GM23338 (cell line): ENCODE measurements around the gene RNF217. TPM values are rescaled to one million over a fixed set of nuclear protein-coding genes. Genes with fewer than 3 reads are reported as not detected.

Source experiments
- ATAC-seq: fragments of 200-7000 bp; cut with Tn5 transposase; 3 replicates; pipeline ENCODE4 v1.9.1; 2020
- DNase-seq: peaks from one replicate; pipeline ENCODE4 v3.0.0-alpha.2; 2015; ENCODE audit warnings: low spot score
- H2AFZ ChIP-seq: fragments of 200-600 bp; sonication (generic); 2 replicates; pipeline ENCODE4 v1.8.0; 2016; ENCODE audit warnings: antibody characterized with exemption, mild to moderate bottlenecking, moderate library complexity
- H3F3A ChIP-seq: fragments of 200-600 bp; sonication (generic); replicated peaks from 2 replicates; pipeline ENCODE4 v1.8.0; 2017; ENCODE audit warnings: antibody characterized with exemption, mixed run types, low read depth
- H3K27ac ChIP-seq: fragments of 200-600 bp; sonication (generic); 2 replicates; pipeline ENCODE4 v1.6.1; 2016; ENCODE audit warnings: low read depth
- H3K27me3 ChIP-seq: fragments of 200-600 bp; sonication (generic); 2 replicates; pipeline ENCODE4 v1.8.0; 2016; ENCODE audit warnings: mild to moderate bottlenecking, mixed run types, moderate library complexity; ENCODE audit not compliant: insufficient read depth
- H3K36me3 ChIP-seq: fragments of 200-600 bp; sonication (generic); 2 replicates; pipeline ENCODE4 v1.8.0; 2016; ENCODE audit warnings: mild to moderate bottlenecking; ENCODE audit not compliant: insufficient read depth
- H3K4me1 ChIP-seq: fragments of 200-600 bp; sonication (generic); 2 replicates; pipeline ENCODE4 v1.8.0; 2016; ENCODE audit warnings: mild to moderate bottlenecking, moderate library complexity; ENCODE audit not compliant: insufficient read depth
- H3K4me2 ChIP-seq: fragments of 200-600 bp; sonication (generic); 2 replicates; pipeline ENCODE4 v1.7.1; 2017; ENCODE audit warnings: mixed run types
- H3K4me3 ChIP-seq: fragments of 200-600 bp; sonication (generic); 2 replicates; pipeline ENCODE4 v1.6.1; 2016; ENCODE audit warnings: mixed run types
- H3K79me2 ChIP-seq: fragments of 200-600 bp; sonication (generic); replicated peaks from 2 replicates; pipeline ENCODE4 v1.8.0; 2017; ENCODE audit warnings: mild to moderate bottlenecking; ENCODE audit not compliant: insufficient read depth
- H3K9me2 ChIP-seq: fragments of 200-600 bp; sonication (generic); 2 replicates; pipeline ENCODE4 v1.8.0; 2017; ENCODE audit not compliant: insufficient read depth
- H4K20me1 ChIP-seq: fragments of 200-600 bp; sonication (generic); replicated peaks from 2 replicates; pipeline ENCODE4 v1.8.0; 2017; ENCODE audit warnings: mild to moderate bottlenecking; ENCODE audit not compliant: insufficient read depth
- H3K27ac Mint-ChIP-seq: 2 replicates; pipeline ENCODE4 v1.8.0; 2020; ENCODE audit warnings: inconsistent platforms, mild to moderate bottlenecking, moderate library complexity, mixed read lengths
- H3K27me3 Mint-ChIP-seq: 3 replicates; pipeline ENCODE4 v1.8.0; 2022; ENCODE audit warnings: low read depth, mild to moderate bottlenecking, moderate library complexity, mixed read lengths, inconsistent platforms; ENCODE audit not compliant: insufficient read depth, poor library complexity
- H3K36me3 Mint-ChIP-seq: 3 replicates; pipeline ENCODE4 v1.8.0; 2021; ENCODE audit warnings: low read depth, mild to moderate bottlenecking, inconsistent platforms, moderate library complexity, mixed read lengths
- H3K4me1 Mint-ChIP-seq: 3 replicates; pipeline ENCODE4 v1.8.0; 2020; ENCODE audit warnings: mild to moderate bottlenecking, inconsistent platforms, mixed read lengths
- H3K4me3 Mint-ChIP-seq: 3 replicates; pipeline ENCODE4 v1.8.0; 2021; ENCODE audit warnings: moderate library complexity, mild to moderate bottlenecking, inconsistent platforms, mixed read lengths
- H3K9me3 Mint-ChIP-seq: 3 replicates; pipeline ENCODE4 v1.8.0; 2020; ENCODE audit warnings: moderate library complexity, mild to moderate bottlenecking, inconsistent platforms, mixed read lengths
- CREB1 ChIP-seq: fragments of 250-450 bp; sonication (Bioruptor Pico); IDR thresholded peaks from 2 replicates; pipeline ENCODE4 v1.5.0; 2020; ENCODE audit warnings: low read depth, mild to moderate bottlenecking, moderate library complexity
- EZH2 ChIP-seq: fragments of 200-600 bp; sonication (generic); IDR thresholded peaks from one replicate; pipeline ENCODE4 v1.8.0; 2017; ENCODE audit warnings: antibody characterized with exemption, mild to moderate bottlenecking, low read depth; ENCODE audit not compliant: unreplicated experiment
- EZH2phosphoT487 ChIP-seq: fragments of 200-600 bp; sonication (generic); IDR thresholded peaks from one replicate; pipeline ENCODE4 v1.8.1; 2018; ENCODE audit warnings: antibody characterized with exemption; ENCODE audit not compliant: unreplicated experiment
- JUNB ChIP-seq: IDR thresholded peaks from one replicate; pipeline ENCODE4 v1.6.1; 2016; ENCODE audit warnings: antibody characterized with exemption; ENCODE audit not compliant: unreplicated experiment
- NANOG ChIP-seq: IDR thresholded peaks from 2 replicates; pipeline ENCODE4 v1.6.1; 2016; ENCODE audit warnings: antibody characterized with exemption, borderline replicate concordance
- POLR2AphosphoS5 ChIP-seq: IDR thresholded peaks from 2 replicates; pipeline ENCODE4 v1.6.1; 2016; ENCODE audit warnings: antibody characterized with exemption, low read depth
- STAT1 ChIP-seq: IDR thresholded peaks from one replicate; pipeline ENCODE4 v1.6.1; 2016; ENCODE audit warnings: antibody characterized with exemption; ENCODE audit not compliant: unreplicated experiment
- ZNF114 ChIP-seq: fragments of 250-450 bp; sonication (Bioruptor Pico); IDR thresholded peaks from 2 replicates; pipeline ENCODE4 v1.5.0; 2020; ENCODE audit warnings: mild to moderate bottlenecking, moderate library complexity
- polyA plus RNA-seq: library from polyadenylated mRNA; unstranded; fragments of >200 nt; fragmentation: Nextera tagmentation; extraction: Ambion mirVana; gene quantifications from 2 replicates; pipeline ENCODE4 v1.2.1, GENCODE V29; 2016
- total RNA-seq: library from RNA; depleted of rRNA; stranded (reverse); fragments of >200 nt; shearing (Covaris generic); gene quantifications from 2 replicates; pipeline ENCODE4 v1.2.3, GENCODE V29; 2014
- TF ChIP-seq, protein P1 (sequence below): fragments of 250-450 bp; sonication (Bioruptor Pico); IDR thresholded peaks from 2 replicates; pipeline ENCODE4 v1.5.0; 2020; ENCODE audit warnings: mild to moderate bottlenecking, moderate library complexity
- TF ChIP-seq, protein P2 (sequence below), 2 experiments: fragments of 200-600 bp in 1 of 2; sonication (generic) in 1 of 2; conservative IDR thresholded peaks; 2 replicates each; pipeline versions ENCODE4 v1.5.1 to v1.6.1; 2016 to 2017; ENCODE audit warnings: antibody characterized with exemption in 2 of 2, low read depth in 2 of 2, mild to moderate bottlenecking in 2 of 2, moderate library complexity in 1 of 2
- TF ChIP-seq, protein P3 (sequence below): IDR thresholded peaks from 2 replicates; pipeline ENCODE4 v1.6.1; 2016; ENCODE audit warnings: antibody characterized with exemption
- TF ChIP-seq, protein P4 (sequence below): IDR thresholded peaks from one replicate; pipeline ENCODE4 v1.6.1; 2018; ENCODE audit warnings: antibody characterized with exemption; ENCODE audit not compliant: unreplicated experiment

The RNF217 gene
- total and polyA plus RNA-seq, 2 experiments from 2014 or later = 1.7 to 6.2 TPM

DNA sequence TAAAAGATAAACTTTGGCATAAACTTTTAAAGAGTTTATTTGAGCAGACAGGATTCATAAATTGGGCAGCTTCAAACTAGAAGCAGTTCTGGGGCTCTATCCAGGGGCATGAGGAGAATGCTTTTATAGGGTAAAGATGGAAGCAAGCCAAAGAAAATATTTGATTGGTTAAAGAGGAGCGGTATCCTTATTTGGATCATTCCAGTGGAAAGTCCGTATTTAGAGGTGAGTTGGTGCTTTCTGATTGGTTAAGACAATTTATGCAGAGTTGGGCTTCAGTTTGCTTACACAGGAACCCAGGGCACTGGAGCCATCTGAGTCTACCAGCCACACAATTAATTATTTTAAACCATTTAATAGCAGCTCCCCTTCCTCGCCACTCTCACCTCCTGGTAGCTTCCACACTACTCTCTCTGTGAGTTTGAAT lies 37.9 kb upstream of the RNF217 start:
- Histone ChIP-seq H3K4me1 (no peaks in the 10 kb centered on the region), H3K27ac (no peak overlapping the region), H3K36me3 (no peaks in the 10 kb centered on the region), H3K9me2 (0 out of 2 replicates have a peak, but pooled peaks cover 3% of the 10 kb centered on the region), H4K20me1 (no peaks in the 10 kb centered on the region), H3K27me3 (no peaks in the 10 kb centered on the region), H3K4me2 (no peak overlapping the region), H3K79me2 (no peaks in the 10 kb centered on the region), H3F3A (no peaks in the 10 kb centered on the region), H2AFZ (no peak overlapping the region), H3K4me3 (no peak overlapping the region)
- H3K9me3 Mint-ChIP-seq = peaks cover 27% of the 10 kb centered on the region
- no peak overlapping the region for H3K4me3 Mint-ChIP-seq
- no peak for DNase-seq
- no peaks in the 10 kb centered on the region for H3K4me1 Mint-ChIP-seq
- TF ChIP-seq EZH2phosphoT487 (no peak), NANOG (no peak), STAT1 (no peak), EZH2 (no peak), JUNB (no peak), POLR2AphosphoS5 (no peak), ZNF114 (CRISPR knock-in tag) (no peak), CREB1 (no peak)
- TF ChIP-seq, protein P1, sequence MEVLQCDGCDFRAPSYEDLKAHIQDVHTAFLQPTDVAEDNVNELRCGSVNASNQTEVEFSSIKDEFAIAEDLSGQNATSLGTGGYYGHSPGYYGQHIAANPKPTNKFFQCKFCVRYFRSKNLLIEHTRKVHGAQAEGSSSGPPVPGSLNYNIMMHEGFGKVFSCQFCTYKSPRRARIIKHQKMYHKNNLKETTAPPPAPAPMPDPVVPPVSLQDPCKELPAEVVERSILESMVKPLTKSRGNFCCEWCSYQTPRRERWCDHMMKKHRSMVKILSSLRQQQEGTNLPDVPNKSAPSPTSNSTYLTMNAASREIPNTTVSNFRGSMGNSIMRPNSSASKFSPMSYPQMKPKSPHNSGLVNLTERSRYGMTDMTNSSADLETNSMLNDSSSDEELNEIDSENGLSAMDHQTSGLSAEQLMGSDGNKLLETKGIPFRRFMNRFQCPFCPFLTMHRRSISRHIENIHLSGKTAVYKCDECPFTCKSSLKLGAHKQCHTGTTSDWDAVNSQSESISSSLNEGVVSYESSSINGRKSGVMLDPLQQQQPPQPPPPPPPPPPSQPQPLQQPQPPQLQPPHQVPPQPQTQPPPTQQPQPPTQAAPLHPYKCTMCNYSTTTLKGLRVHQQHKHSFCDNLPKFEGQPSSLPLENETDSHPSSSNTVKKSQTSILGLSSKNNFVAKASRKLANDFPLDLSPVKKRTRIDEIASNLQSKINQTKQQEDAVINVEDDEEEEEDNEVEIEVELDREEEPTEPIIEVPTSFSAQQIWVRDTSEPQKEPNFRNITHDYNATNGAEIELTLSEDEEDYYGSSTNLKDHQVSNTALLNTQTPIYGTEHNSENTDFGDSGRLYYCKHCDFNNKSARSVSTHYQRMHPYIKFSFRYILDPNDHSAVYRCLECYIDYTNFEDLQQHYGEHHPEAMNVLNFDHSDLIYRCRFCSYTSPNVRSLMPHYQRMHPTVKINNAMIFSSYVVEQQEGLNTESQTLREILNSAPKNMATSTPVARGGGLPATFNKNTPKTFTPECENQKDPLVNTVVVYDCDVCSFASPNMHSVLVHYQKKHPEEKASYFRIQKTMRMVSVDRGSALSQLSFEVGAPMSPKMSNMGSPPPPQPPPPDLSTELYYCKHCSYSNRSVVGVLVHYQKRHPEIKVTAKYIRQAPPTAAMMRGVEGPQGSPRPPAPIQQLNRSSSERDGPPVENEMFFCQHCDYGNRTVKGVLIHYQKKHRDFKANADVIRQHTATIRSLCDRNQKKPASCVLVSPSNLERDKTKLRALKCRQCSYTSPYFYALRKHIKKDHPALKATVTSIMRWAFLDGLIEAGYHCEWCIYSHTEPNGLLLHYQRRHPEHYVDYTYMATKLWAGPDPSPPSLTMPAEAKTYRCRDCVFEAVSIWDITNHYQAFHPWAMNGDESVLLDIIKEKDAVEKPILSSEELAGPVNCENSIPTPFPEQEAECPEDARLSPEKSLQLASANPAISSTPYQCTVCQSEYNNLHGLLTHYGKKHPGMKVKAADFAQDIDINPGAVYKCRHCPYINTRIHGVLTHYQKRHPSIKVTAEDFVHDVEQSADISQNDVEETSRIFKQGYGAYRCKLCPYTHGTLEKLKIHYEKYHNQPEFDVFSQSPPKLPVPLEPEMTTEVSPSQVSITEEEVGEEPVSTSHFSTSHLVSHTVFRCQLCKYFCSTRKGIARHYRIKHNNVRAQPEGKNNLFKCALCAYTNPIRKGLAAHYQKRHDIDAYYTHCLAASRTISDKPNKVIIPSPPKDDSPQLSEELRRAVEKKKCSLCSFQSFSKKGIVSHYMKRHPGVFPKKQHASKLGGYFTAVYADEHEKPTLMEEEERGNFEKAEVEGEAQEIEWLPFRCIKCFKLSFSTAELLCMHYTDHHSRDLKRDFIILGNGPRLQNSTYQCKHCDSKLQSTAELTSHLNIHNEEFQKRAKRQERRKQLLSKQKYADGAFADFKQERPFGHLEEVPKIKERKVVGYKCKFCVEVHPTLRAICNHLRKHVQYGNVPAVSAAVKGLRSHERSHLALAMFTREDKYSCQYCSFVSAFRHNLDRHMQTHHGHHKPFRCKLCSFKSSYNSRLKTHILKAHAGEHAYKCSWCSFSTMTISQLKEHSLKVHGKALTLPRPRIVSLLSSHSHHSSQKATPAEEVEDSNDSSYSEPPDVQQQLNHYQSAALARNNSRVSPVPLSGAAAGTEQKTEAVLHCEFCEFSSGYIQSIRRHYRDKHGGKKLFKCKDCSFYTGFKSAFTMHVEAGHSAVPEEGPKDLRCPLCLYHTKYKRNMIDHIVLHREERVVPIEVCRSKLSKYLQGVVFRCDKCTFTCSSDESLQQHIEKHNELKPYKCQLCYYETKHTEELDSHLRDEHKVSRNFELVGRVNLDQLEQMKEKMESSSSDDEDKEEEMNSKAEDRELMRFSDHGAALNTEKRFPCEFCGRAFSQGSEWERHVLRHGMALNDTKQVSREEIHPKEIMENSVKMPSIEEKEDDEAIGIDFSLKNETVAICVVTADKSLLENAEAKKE (CRISPR knock-in tag) = no peak
- TF ChIP-seq, protein P2, sequence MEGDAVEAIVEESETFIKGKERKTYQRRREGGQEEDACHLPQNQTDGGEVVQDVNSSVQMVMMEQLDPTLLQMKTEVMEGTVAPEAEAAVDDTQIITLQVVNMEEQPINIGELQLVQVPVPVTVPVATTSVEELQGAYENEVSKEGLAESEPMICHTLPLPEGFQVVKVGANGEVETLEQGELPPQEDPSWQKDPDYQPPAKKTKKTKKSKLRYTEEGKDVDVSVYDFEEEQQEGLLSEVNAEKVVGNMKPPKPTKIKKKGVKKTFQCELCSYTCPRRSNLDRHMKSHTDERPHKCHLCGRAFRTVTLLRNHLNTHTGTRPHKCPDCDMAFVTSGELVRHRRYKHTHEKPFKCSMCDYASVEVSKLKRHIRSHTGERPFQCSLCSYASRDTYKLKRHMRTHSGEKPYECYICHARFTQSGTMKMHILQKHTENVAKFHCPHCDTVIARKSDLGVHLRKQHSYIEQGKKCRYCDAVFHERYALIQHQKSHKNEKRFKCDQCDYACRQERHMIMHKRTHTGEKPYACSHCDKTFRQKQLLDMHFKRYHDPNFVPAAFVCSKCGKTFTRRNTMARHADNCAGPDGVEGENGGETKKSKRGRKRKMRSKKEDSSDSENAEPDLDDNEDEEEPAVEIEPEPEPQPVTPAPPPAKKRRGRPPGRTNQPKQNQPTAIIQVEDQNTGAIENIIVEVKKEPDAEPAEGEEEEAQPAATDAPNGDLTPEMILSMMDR (conservative IDR thresholded peaks at IDR 0.05; ENCODE audit: low read depth in 2 of 2) = no peak
- TF ChIP-seq, protein P3, sequence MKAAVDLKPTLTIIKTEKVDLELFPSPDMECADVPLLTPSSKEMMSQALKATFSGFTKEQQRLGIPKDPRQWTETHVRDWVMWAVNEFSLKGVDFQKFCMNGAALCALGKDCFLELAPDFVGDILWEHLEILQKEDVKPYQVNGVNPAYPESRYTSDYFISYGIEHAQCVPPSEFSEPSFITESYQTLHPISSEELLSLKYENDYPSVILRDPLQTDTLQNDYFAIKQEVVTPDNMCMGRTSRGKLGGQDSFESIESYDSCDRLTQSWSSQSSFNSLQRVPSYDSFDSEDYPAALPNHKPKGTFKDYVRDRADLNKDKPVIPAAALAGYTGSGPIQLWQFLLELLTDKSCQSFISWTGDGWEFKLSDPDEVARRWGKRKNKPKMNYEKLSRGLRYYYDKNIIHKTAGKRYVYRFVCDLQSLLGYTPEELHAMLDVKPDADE = no peak
- TF ChIP-seq, protein P4, sequence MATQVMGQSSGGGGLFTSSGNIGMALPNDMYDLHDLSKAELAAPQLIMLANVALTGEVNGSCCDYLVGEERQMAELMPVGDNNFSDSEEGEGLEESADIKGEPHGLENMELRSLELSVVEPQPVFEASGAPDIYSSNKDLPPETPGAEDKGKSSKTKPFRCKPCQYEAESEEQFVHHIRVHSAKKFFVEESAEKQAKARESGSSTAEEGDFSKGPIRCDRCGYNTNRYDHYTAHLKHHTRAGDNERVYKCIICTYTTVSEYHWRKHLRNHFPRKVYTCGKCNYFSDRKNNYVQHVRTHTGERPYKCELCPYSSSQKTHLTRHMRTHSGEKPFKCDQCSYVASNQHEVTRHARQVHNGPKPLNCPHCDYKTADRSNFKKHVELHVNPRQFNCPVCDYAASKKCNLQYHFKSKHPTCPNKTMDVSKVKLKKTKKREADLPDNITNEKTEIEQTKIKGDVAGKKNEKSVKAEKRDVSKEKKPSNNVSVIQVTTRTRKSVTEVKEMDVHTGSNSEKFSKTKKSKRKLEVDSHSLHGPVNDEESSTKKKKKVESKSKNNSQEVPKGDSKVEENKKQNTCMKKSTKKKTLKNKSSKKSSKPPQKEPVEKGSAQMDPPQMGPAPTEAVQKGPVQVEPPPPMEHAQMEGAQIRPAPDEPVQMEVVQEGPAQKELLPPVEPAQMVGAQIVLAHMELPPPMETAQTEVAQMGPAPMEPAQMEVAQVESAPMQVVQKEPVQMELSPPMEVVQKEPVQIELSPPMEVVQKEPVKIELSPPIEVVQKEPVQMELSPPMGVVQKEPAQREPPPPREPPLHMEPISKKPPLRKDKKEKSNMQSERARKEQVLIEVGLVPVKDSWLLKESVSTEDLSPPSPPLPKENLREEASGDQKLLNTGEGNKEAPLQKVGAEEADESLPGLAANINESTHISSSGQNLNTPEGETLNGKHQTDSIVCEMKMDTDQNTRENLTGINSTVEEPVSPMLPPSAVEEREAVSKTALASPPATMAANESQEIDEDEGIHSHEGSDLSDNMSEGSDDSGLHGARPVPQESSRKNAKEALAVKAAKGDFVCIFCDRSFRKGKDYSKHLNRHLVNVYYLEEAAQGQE = no peak
- ATAC-seq = no peak
- peaks cover 5% of the 10 kb centered on the region for H3K27me3 Mint-ChIP-seq
- no peak overlapping the region for H3K27ac Mint-ChIP-seq
- H3K36me3 Mint-ChIP-seq = peaks cover 20% of the 10 kb centered on the region; the same call in 2 of the 3 replicates
